Liver (tissue), 9 donors: ENCODE data around the gene ATXN1. TPM values are rescaled to one million over a fixed set of nuclear protein-coding genes. Genes with fewer than 3 reads are reported as not detected.

ENCODE experiments used
- DNase-seq: peaks from one replicate; pipeline ENCODE4 v3.0.0-alpha.2; 2017; ENCODE audit warnings: low spot score
- H3K27ac ChIP-seq, 2 donors: one replicate each; pipeline ENCODE4 v1.7.0; 2013; ENCODE audit warnings: inconsistent platforms in 2 of 2, low read length in 2 of 2, control low read depth in 1 of 2, low read depth in 1 of 2, mild to moderate bottlenecking in 1 of 2
- H3K27me3 ChIP-seq, 4 donors: one replicate each; pipeline versions ENCODE4 v1.6.1 to v1.7.0; 2013; ENCODE audit warnings: low read length in 3 of 4, inconsistent platforms in 1 of 4, mild to moderate bottlenecking in 1 of 4, moderate library complexity in 1 of 4; ENCODE audit not compliant: control insufficient read depth in 4 of 4, insufficient read depth in 4 of 4
- H3K36me3 ChIP-seq, 4 donors: one replicate each; pipeline versions ENCODE4 v1.6.1 to v1.7.0; 2013; ENCODE audit warnings: low read length in 3 of 4, mild to moderate bottlenecking in 3 of 4, low read depth in 1 of 4, moderate library complexity in 1 of 4; ENCODE audit not compliant: control insufficient read depth in 4 of 4, insufficient read depth in 3 of 4
- H3K4me1 ChIP-seq, 4 donors: one replicate each; pipeline versions ENCODE4 v1.6.1 to v1.7.0; 2013; ENCODE audit warnings: low read length in 3 of 4, mild to moderate bottlenecking in 3 of 4, moderate library complexity in 1 of 4; ENCODE audit not compliant: control insufficient read depth in 4 of 4, insufficient read depth in 4 of 4
- H3K4me3 ChIP-seq, 3 donors: one replicate each; pipeline versions ENCODE4 v1.6.1 to v1.7.0; 2013; ENCODE audit warnings: low read length in 3 of 3, control low read depth in 1 of 3, low read depth in 1 of 3, mild to moderate bottlenecking in 1 of 3
- H3K9ac ChIP-seq, 2 donors: one replicate each; pipeline ENCODE4 v1.7.0; 2013; ENCODE audit warnings: low read length in 2 of 2, mild to moderate bottlenecking in 2 of 2, moderate library complexity in 2 of 2, control low read depth in 1 of 2, low read depth in 1 of 2
- H3K9me3 ChIP-seq, 4 donors: one replicate each; pipeline versions ENCODE4 v1.6.1 to v1.7.0; 2013; ENCODE audit warnings: low read length in 3 of 4; ENCODE audit not compliant: control insufficient read depth in 4 of 4
- ATF3 ChIP-seq: IDR thresholded peaks from 2 replicates; pipeline ENCODE4 v1.6.1; 2016; ENCODE audit warnings: antibody characterized with exemption
- CTCF ChIP-seq: fragments of 150-350 bp; IDR thresholded peaks from 2 replicates; pipeline ENCODE4 v1.5.1; 2017; ENCODE audit warnings: improper control_type of control experiment, low read depth, low read length; ENCODE audit not compliant: missing input control
- EGR1 ChIP-seq, 2 donors: IDR thresholded peaks; 2 replicates each; pipeline ENCODE4 v1.6.1; 2016 to 2018; ENCODE audit warnings: antibody characterized with exemption in 2 of 2, low read depth in 2 of 2
- FOXA1 ChIP-seq: IDR thresholded peaks from 2 replicates; pipeline ENCODE4 v1.6.1; 2016; ENCODE audit warnings: antibody characterized with exemption
- FOXA2 ChIP-seq: IDR thresholded peaks from 2 replicates; pipeline ENCODE4 v1.6.1; 2016; ENCODE audit warnings: antibody characterized with exemption
- GABPA ChIP-seq, 2 donors: IDR thresholded peaks in 1 of 2; conservative IDR thresholded peaks in 1 of 2; 2 replicates each; pipeline ENCODE4 v1.6.1; 2016; ENCODE audit warnings: antibody characterized with exemption in 2 of 2, mild to moderate bottlenecking in 1 of 2, moderate library complexity in 1 of 2
- HNF4A ChIP-seq, 2 donors: conservative IDR thresholded peaks; 2 replicates each; pipeline ENCODE4 v1.6.1; 2016; ENCODE audit warnings: antibody characterized with exemption in 2 of 2, mild to moderate bottlenecking in 2 of 2
- HNF4G ChIP-seq: IDR thresholded peaks from 2 replicates; pipeline ENCODE4 v1.6.1; 2016; ENCODE audit warnings: antibody characterized with exemption
- MAX ChIP-seq: IDR thresholded peaks from 2 replicates; pipeline ENCODE4 v1.6.1; 2016; ENCODE audit warnings: antibody characterized with exemption
- NR2F2 ChIP-seq: IDR thresholded peaks from 2 replicates; pipeline ENCODE4 v1.6.1; 2016; ENCODE audit warnings: antibody characterized with exemption
- RAD21 ChIP-seq, 2 donors: IDR thresholded peaks; 2 replicates each; pipeline ENCODE4 v1.6.1; 2016; ENCODE audit warnings: antibody characterized with exemption in 2 of 2, mild to moderate bottlenecking in 2 of 2
- RXRA ChIP-seq, 2 donors: IDR thresholded peaks; 2 replicates each; pipeline ENCODE4 v1.6.1; 2017 to 2018; ENCODE audit warnings: antibody characterized with exemption in 2 of 2, mild to moderate bottlenecking in 1 of 2
- SP1 ChIP-seq: IDR thresholded peaks from 2 replicates; pipeline ENCODE4 v1.6.1; 2018; ENCODE audit warnings: antibody characterized with exemption, mild to moderate bottlenecking
- YY1 ChIP-seq: IDR thresholded peaks from 2 replicates; pipeline ENCODE4 v1.6.1; 2016; ENCODE audit warnings: antibody characterized with exemption, mild to moderate bottlenecking
- ZBTB33 ChIP-seq: IDR thresholded peaks from 2 replicates; pipeline ENCODE4 v1.6.1; 2016; ENCODE audit warnings: antibody characterized with exemption
- WGBS: extraction: QIAGEN DNeasy Blood & Tissue Kit; methylation state at CpG from one replicate; pipeline ENCODE4 v1.1.7; 2013; 5-methylcytosine and 5-hydroxymethylcytosine counted together
- polyA plus RNA-seq, 2 donors: library from polyadenylated mRNA; stranded (reverse) in 1 of 2; unstranded in 1 of 2; fragments of 200-250 nt in 1 of 2; fragments of >200 nt in 1 of 2; fragmentation: Nextera tagmentation in 1 of 2; extraction: Ambion mirVana in 1 of 2; gene quantifications; one replicate each; pipeline versions ENCODE4 v1.2.1 to v1.2.3, GENCODE V29; 2013 to 2015
- total RNA-seq, 2 donors: library from RNA; depleted of rRNA; stranded (reverse); fragments of >200 nt; gene quantifications; one replicate each; pipeline ENCODE4 v1.2.3, GENCODE V29; 2014
- TF ChIP-seq, protein P1 (sequence below): IDR thresholded peaks from 2 replicates; pipeline ENCODE4 v1.6.1; 2016; ENCODE audit warnings: antibody characterized with exemption, mild to moderate bottlenecking
- donor health status: healthy.
- donor health status: healthy.
- donor health status: healthy.
- donor health status: healthy.
- donor health status: healthy.

Gene ATXN1
- total and polyA plus RNA-seq, 4 donors: 4.3 to 29.7 (median 8.2) TPM

DNA sequence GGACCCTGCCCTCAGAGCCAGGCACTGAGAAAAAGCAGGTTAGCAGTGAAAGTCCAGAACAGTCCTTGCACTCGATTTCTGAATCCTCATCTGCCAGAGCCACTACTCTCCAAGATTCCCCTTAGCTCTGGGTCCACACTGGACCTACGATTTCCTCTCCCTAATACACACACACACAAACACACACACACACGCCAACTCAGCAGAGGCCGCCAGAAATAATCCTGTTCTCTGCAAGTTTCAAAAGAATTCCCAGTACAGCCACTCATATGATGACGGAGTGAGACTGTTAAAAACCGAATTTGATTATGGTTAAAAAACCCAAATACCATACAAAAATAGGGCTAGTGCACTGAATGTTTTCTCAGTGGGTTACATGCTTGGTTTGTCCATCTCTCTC is 432.0 kb downstream of the ATXN1 start:
- Histone ChIP-seq H3K9ac (no peak overlapping the region), H3K27me3 (no peaks in the 10 kb centered on the region), H3K4me1 (peaks cover 0 to 18% (median 10%) of the 10 kb centered on the region in 4 donors), H3K9me3 (no peaks in the 10 kb centered on the region), H3K4me3 (no peak overlapping the region), H3K36me3 (peaks cover 0 to 20% (median 14%) of the 10 kb centered on the region in 4 donors), H3K27ac (no peak overlapping the region)
- DNase-seq: no peak
- 82% methylated on average over 6 of the region's 6 CpGs for WGBS
- TF ChIP-seq EGR1 (IDR thresholded peaks at IDR 0.05; ENCODE audit: low read depth in 2 of 2) (no peak), CTCF (no peak), HNF4G (no peak), YY1 (no peak)
- TF ChIP-seq, protein P1, sequence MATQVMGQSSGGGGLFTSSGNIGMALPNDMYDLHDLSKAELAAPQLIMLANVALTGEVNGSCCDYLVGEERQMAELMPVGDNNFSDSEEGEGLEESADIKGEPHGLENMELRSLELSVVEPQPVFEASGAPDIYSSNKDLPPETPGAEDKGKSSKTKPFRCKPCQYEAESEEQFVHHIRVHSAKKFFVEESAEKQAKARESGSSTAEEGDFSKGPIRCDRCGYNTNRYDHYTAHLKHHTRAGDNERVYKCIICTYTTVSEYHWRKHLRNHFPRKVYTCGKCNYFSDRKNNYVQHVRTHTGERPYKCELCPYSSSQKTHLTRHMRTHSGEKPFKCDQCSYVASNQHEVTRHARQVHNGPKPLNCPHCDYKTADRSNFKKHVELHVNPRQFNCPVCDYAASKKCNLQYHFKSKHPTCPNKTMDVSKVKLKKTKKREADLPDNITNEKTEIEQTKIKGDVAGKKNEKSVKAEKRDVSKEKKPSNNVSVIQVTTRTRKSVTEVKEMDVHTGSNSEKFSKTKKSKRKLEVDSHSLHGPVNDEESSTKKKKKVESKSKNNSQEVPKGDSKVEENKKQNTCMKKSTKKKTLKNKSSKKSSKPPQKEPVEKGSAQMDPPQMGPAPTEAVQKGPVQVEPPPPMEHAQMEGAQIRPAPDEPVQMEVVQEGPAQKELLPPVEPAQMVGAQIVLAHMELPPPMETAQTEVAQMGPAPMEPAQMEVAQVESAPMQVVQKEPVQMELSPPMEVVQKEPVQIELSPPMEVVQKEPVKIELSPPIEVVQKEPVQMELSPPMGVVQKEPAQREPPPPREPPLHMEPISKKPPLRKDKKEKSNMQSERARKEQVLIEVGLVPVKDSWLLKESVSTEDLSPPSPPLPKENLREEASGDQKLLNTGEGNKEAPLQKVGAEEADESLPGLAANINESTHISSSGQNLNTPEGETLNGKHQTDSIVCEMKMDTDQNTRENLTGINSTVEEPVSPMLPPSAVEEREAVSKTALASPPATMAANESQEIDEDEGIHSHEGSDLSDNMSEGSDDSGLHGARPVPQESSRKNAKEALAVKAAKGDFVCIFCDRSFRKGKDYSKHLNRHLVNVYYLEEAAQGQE: no peak

- peaks cover 0 to 11% (median 5%) of the 10 kb centered on the region in 4 donors for H3K4me1 ChIP-seq
- H3K4me3 ChIP-seq: no peak overlapping the region
- H3K27ac ChIP-seq: no peak overlapping the region
- H3K27me3 ChIP-seq: no peaks in the 10 kb centered on the region
- peaks cover 0 to 20% (median 14%) of the 10 kb centered on the region in 4 donors for H3K36me3 ChIP-seq
- TF ChIP-seq GABPA (IDR thresholded peaks at IDR 0.05 in 1 of 2, conservative IDR thresholded peaks at IDR 0.05 in 1 of 2): no peak
- TF ChIP-seq, protein P1: no peak
- TF ChIP-seq RAD21 (IDR thresholded peaks at IDR 0.05): no peak
- TF ChIP-seq MAX: no peak
- TF ChIP-seq ZBTB33: no peak
- TF ChIP-seq FOXA2: no peak
- no peak for TF ChIP-seq YY1
- TF ChIP-seq NR2F2: no peak
- no peak for TF ChIP-seq RXRA (IDR thresholded peaks at IDR 0.05)
- TF ChIP-seq CTCF: no peak
- no peak for TF ChIP-seq EGR1 (IDR thresholded peaks at IDR 0.05; ENCODE audit: low read depth in 2 of 2)
- no peak for TF ChIP-seq FOXA1
- TF ChIP-seq ATF3: no peak
- TF ChIP-seq HNF4G: no peak
- no peak for TF ChIP-seq HNF4A (conservative IDR thresholded peaks at IDR 0.05)
- no peak for TF ChIP-seq SP1
- 97% methylated on average over 34 of the region's 34 CpGs for WGBS
- DNase-seq: no peak
- no peak overlapping the region for H3K9ac ChIP-seq
- H3K9me3 ChIP-seq: no peaks in the 10 kb centered on the region
Observed at GRCh38 chr6:16327777-16328325, 433.4 kb downstream of the ATXN1 start.
